SK-N-SH (cell line): ENCODE results near the gene LIN7A. TPM values are rescaled to one million over a fixed set of nuclear protein-coding genes. Genes with fewer than 3 reads are reported as not detected.

Source experiments
- CTCF ChIA-PET: fragments of 300-600, 350-600 bp; formaldehyde crosslinking; extraction: SDS; loops from one replicate; lab custom pipeline; 2021; lab: Yijun Ruan, JAX
- POLR2A ChIA-PET: fragments of 350-600 bp; sonication (Branson Sonifier 250); formaldehyde crosslinking; extraction: SDS; loops from one replicate; lab custom pipeline; 2020; ENCODE audit warnings: antibody characterized with exemption, inconsistent platforms; lab: Yijun Ruan, JAX
- DNase-seq: peaks from one replicate; pipeline ENCODE4 v3.0.0; 2012
- H2AFZ ChIP-seq: fragments of 200-600 bp; sonication (generic); 2 replicates; pipeline ENCODE4 v1.8.1; 2016; ENCODE audit warnings: antibody characterized with exemption, mild to moderate bottlenecking, low read depth
- H3F3A ChIP-seq: fragments of 200-600 bp; sonication (generic); replicated peaks from 2 replicates; pipeline ENCODE3; 2016; ENCODE audit warnings: antibody characterized with exemption, mild to moderate bottlenecking; ENCODE audit not compliant: insufficient read depth
- H3K27ac ChIP-seq, 2 experiments: fragments of 200-500 bp in 1 of 2; fragments of 200-600 bp in 1 of 2; sonication (Bioruptor generic) in 1 of 2; sonication (generic), shearing (Covaris generic) in 1 of 2; 2 replicates each; pipeline versions ENCODE4 v1.5.1 to v1.6.1; 2014 to 2016; ENCODE audit warnings: low read depth in 2 of 2, inconsistent platforms in 1 of 2, low read length in 1 of 2, mild to moderate bottlenecking in 1 of 2, mixed read lengths in 1 of 2
- H3K27me3 ChIP-seq: fragments of 200-600 bp; sonication (generic), shearing (Covaris generic); 2 replicates; pipeline ENCODE4 v1.6.1; 2016; ENCODE audit warnings: mixed run types; ENCODE audit not compliant: insufficient read depth
- H3K36me3 ChIP-seq, 2 experiments: fragments of 200-500 bp in 1 of 2; fragments of 200-600 bp in 1 of 2; sonication (Bioruptor generic) in 1 of 2; sonication (generic) in 1 of 2; replicated peaks in 1 of 2; 2 replicates each; pipeline versions ENCODE3 to v1.5.1; 2014 to 2016; ENCODE audit warnings: low read length in 1 of 2, mild to moderate bottlenecking in 1 of 2; ENCODE audit not compliant: insufficient read depth in 2 of 2, control insufficient read depth in 1 of 2
- H3K4me1 ChIP-seq, 2 experiments: fragments of 200-500 bp in 1 of 2; fragments of 200-600 bp in 1 of 2; sonication (Bioruptor generic) in 1 of 2; sonication (generic), shearing (Covaris generic) in 1 of 2; 2 replicates each; pipeline versions ENCODE4 v1.5.1 to v1.6.1; 2014 to 2016; ENCODE audit warnings: low read depth in 1 of 2, low read length in 1 of 2, mixed run types in 1 of 2; ENCODE audit not compliant: insufficient read depth in 2 of 2, control insufficient read depth in 1 of 2
- H3K4me2 ChIP-seq: fragments of 200-600 bp; sonication (generic), shearing (Covaris generic); 2 replicates; pipeline ENCODE4 v1.6.1; 2017; ENCODE audit warnings: mixed run types
- H3K4me3 ChIP-seq, 2 experiments: fragments of 200-500 bp in 1 of 2; fragments of 200-600 bp in 1 of 2; sonication (Bioruptor generic) in 1 of 2; sonication (generic), shearing (Covaris generic) in 1 of 2; 2 replicates each; pipeline versions ENCODE4 v1.5.1 to v1.8.1; 2014 to 2016; ENCODE audit warnings: low read depth in 2 of 2, inconsistent platforms in 1 of 2, low read length in 1 of 2, mild to moderate bottlenecking in 1 of 2, mixed read lengths in 1 of 2, moderate library complexity in 1 of 2
- H3K79me2 ChIP-seq: fragments of 200-600 bp; sonication (generic); 2 replicates; pipeline ENCODE4 v1.8.1; 2017; ENCODE audit warnings: mild to moderate bottlenecking; ENCODE audit not compliant: insufficient read depth
- H3K9ac ChIP-seq: fragments of 200-600 bp; sonication (generic); 2 replicates; pipeline ENCODE4 v1.6.1; 2017; ENCODE audit warnings: mixed run types
- H3K9me2 ChIP-seq: fragments of 200-600 bp; sonication (generic); 2 replicates; pipeline ENCODE4 v1.6.1; 2017; ENCODE audit warnings: mixed run types
- H3K9me3 ChIP-seq: fragments of 200-600 bp; sonication (generic); 2 replicates; pipeline ENCODE4 v1.6.1; 2017; ENCODE audit warnings: mixed run types, mild to moderate bottlenecking, moderate library complexity
- H4K20me1 ChIP-seq: fragments of 200-600 bp; sonication (generic); 2 replicates; pipeline ENCODE4 v1.6.1; 2017; ENCODE audit warnings: mild to moderate bottlenecking, mixed run types; ENCODE audit not compliant: insufficient read depth
- CHD2 ChIP-seq: fragments of 150-350 bp; IDR thresholded peaks from 2 replicates; pipeline ENCODE4 v1.6.1; 2018; ENCODE audit warnings: low read length; ENCODE audit not compliant: partially characterized antibody
- CTCF ChIP-seq: fragments of 200-600 bp; sonication (generic); IDR thresholded peaks from 2 replicates; pipeline ENCODE4 v1.6.1; 2017; ENCODE audit warnings: antibody characterized with exemption, mild to moderate bottlenecking, moderate library complexity
- GABPA ChIP-seq: IDR thresholded peaks from 2 replicates; pipeline ENCODE4 v1.4.0; 2012; ENCODE audit warnings: low read depth, mild to moderate bottlenecking
- GATA2 ChIP-seq: sonication (generic); formaldehyde crosslinking; IDR thresholded peaks from 2 replicates; pipeline ENCODE4 v1.5.0; 2020; ENCODE audit warnings: mild to moderate bottlenecking, missing genetic modification reagents
- JUND ChIP-seq: IDR thresholded peaks from 2 replicates; pipeline ENCODE4 v1.4.0; 2012
- MXI1 ChIP-seq: IDR thresholded peaks from 2 replicates; pipeline ENCODE4 v1.6.1; 2012; ENCODE audit warnings: mild to moderate bottlenecking, low read depth, low read length, improper control_type of control experiment
- RAD21 ChIP-seq: IDR thresholded peaks from 2 replicates; pipeline ENCODE4 v1.6.1; 2012; ENCODE audit warnings: mild to moderate bottlenecking, low read length
- RCOR1 ChIP-seq: fragments of 150-350 bp; IDR thresholded peaks from 2 replicates; pipeline ENCODE4 v1.6.1; 2017; ENCODE audit warnings: antibody characterized with exemption, low read length
- SIN3A ChIP-seq: IDR thresholded peaks from 2 replicates; pipeline ENCODE4 v1.6.1; 2012; ENCODE audit warnings: low read depth, mild to moderate bottlenecking, low read length, moderate library complexity, borderline replicate concordance
- TAF1 ChIP-seq: IDR thresholded peaks from 2 replicates; pipeline ENCODE4 v1.6.1; 2012; ENCODE audit warnings: low read depth, mild to moderate bottlenecking, low read length, moderate library complexity, borderline replicate concordance
- YY1 ChIP-seq: IDR thresholded peaks from 2 replicates; pipeline ENCODE4 v1.4.0; 2012; ENCODE audit warnings: low read depth, mild to moderate bottlenecking
- WGBS: methylation state at CpG from one replicate; pipeline ENCODE4 v1.1.6; 2017; ENCODE audit warnings: low lambda C conversion rate; 5-methylcytosine and 5-hydroxymethylcytosine counted together
- polyA plus RNA-seq, 3 experiments: library from polyadenylated mRNA; depleted of rRNA; stranded (reverse); fragments of >200 nt; gene quantifications; 2 replicates each; pipeline ENCODE4 v1.2.3, GENCODE V29; 2012
- TF ChIP-seq, protein P1 (sequence below): IDR thresholded peaks from 2 replicates; pipeline ENCODE4; 2012
- TF ChIP-seq, protein P2 (sequence below): fragments of 150-350 bp; IDR thresholded peaks from 2 replicates; pipeline ENCODE4 v1.6.1; 2017; ENCODE audit warnings: antibody characterized with exemption, low read length, low read depth, borderline replicate concordance
- TF ChIP-seq, protein P3 (sequence below): IDR thresholded peaks from 2 replicates; pipeline ENCODE4 v1.4.0; 2012; ENCODE audit warnings: low read depth, borderline replicate concordance

LIN7A gene
- polyA plus RNA-seq, 1 of the 3 experiments (the other 2 are of a cell fraction): not detected

- POLR2A ChIA-PET: no interaction called here
- Histone ChIP-seq H3K36me3 (no peaks in the 10 kb centered on the region), H3K4me1 (no peaks in the 10 kb centered on the region), H4K20me1 (no peaks in the 10 kb centered on the region), H3F3A (no peaks in the 10 kb centered on the region), H3K79me2 (no peaks in the 10 kb centered on the region), H3K27me3 (no peaks in the 10 kb centered on the region), H3K9ac (no peak overlapping the region), H3K9me3 (no peaks in the 10 kb centered on the region), H3K27ac (no peak overlapping the region), H3K9me2 (no peaks in the 10 kb centered on the region), H3K4me3 (no peak overlapping the region), H3K4me2 (no peak overlapping the region), H2AFZ (no peak overlapping the region)
- 18% methylated on average over 5 of the region's 5 CpGs for WGBS
- no peak for TF ChIP-seq RCOR1
- TF ChIP-seq MXI1: no peak
- TF ChIP-seq YY1: no peak
- no peak for TF ChIP-seq GATA2 (CRISPR knock-in tag)
- no peak for TF ChIP-seq TAF1
- TF ChIP-seq CTCF: no peak
- TF ChIP-seq, protein P1, sequence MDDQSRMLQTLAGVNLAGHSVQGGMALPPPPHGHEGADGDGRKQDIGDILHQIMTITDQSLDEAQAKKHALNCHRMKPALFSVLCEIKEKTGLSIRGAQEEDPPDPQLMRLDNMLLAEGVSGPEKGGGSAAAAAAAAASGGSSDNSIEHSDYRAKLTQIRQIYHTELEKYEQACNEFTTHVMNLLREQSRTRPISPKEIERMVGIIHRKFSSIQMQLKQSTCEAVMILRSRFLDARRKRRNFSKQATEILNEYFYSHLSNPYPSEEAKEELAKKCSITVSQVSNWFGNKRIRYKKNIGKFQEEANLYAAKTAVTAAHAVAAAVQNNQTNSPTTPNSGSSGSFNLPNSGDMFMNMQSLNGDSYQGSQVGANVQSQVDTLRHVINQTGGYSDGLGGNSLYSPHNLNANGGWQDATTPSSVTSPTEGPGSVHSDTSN: no peak
- TF ChIP-seq RAD21: no peak
- no peak for TF ChIP-seq JUND
- no peak for TF ChIP-seq CHD2
- no peak for TF ChIP-seq GABPA
- TF ChIP-seq, protein P2, sequence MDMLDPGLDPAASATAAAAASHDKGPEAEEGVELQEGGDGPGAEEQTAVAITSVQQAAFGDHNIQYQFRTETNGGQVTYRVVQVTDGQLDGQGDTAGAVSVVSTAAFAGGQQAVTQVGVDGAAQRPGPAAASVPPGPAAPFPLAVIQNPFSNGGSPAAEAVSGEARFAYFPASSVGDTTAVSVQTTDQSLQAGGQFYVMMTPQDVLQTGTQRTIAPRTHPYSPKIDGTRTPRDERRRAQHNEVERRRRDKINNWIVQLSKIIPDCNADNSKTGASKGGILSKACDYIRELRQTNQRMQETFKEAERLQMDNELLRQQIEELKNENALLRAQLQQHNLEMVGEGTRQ: no peak
- no peak for TF ChIP-seq SIN3A
- TF ChIP-seq, protein P3, sequence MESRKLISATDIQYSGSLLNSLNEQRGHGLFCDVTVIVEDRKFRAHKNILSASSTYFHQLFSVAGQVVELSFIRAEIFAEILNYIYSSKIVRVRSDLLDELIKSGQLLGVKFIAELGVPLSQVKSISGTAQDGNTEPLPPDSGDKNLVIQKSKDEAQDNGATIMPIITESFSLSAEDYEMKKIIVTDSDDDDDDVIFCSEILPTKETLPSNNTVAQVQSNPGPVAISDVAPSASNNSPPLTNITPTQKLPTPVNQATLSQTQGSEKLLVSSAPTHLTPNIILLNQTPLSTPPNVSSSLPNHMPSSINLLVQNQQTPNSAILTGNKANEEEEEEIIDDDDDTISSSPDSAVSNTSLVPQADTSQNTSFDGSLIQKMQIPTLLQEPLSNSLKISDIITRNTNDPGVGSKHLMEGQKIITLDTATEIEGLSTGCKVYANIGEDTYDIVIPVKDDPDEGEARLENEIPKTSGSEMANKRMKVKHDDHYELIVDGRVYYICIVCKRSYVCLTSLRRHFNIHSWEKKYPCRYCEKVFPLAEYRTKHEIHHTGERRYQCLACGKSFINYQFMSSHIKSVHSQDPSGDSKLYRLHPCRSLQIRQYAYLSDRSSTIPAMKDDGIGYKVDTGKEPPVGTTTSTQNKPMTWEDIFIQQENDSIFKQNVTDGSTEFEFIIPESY: no peak
- CTCF ChIA-PET: no interaction called here
- no peak for DNase-seq
Measured at GRCh38 chr12:80958162-80958561, 20.4 kb upstream of the LIN7A start.
